Activated naive CD4-positive, alpha-beta T cell treated with anti-CD3 and anti-CD28 coated beads, Interleukin-2, amount 50 U/mL, for 72 hours (primary cell): ENCODE measurements around the gene SEPTIN8. TPM values are rescaled to one million over a fixed set of nuclear protein-coding genes. Genes with fewer than 3 reads are reported as not detected.
A peak's percentile ranks its signal among the peaks of the same experiment; 100 is the strongest.

ENCODE experiments used
- ATAC-seq, 2 donors: fragments of 150-1000 bp; cut with Tn5 transposase; 2 replicates each; pipeline ENCODE4 v1.10.0; 2021; ENCODE audit warnings: mild to moderate bottlenecking in 2 of 2, moderate library complexity in 2 of 2
- DNase-seq, 2 donors: peaks; one replicate each; pipeline ENCODE4 v3.0.0; 2021 to 2022; ENCODE audit warnings: low spot score in 2 of 2
- H3K27ac Mint-ChIP-seq, 2 donors: one replicate each; pipeline ENCODE4 v1.8.0; 2022; ENCODE audit warnings: mild to moderate bottlenecking in 2 of 2, mixed read lengths in 2 of 2
- H3K36me3 Mint-ChIP-seq, 2 donors: one replicate each; pipeline ENCODE4 v1.8.0; 2022; ENCODE audit warnings: mixed read lengths in 2 of 2
- H3K9me3 Mint-ChIP-seq, 2 donors: one replicate each; pipeline ENCODE4 v1.8.0; 2022; ENCODE audit warnings: mixed read lengths in 2 of 2
- total RNA-seq, 2 donors: library from RNA; stranded (reverse); gene quantifications; one replicate each; pipeline ENCODE4 v1.2.3, GENCODE V29; 2022

SEPTIN8 gene
- total RNA-seq, 2 donors from 2014 or later = 9.4 to 15.5 TPM

- ATAC-seq (no peak), DNase-seq (no peak)
- Mint-ChIP-seq H3K9me3 (no peaks in the 10 kb centered on the region), H3K27ac (no peak overlapping the region), H3K36me3 (no peaks in the 10 kb centered on the region)
Measured at GRCh38 chr5:132762246-132763000, 14.6 kb downstream of the SEPTIN8 start.

DNA sequence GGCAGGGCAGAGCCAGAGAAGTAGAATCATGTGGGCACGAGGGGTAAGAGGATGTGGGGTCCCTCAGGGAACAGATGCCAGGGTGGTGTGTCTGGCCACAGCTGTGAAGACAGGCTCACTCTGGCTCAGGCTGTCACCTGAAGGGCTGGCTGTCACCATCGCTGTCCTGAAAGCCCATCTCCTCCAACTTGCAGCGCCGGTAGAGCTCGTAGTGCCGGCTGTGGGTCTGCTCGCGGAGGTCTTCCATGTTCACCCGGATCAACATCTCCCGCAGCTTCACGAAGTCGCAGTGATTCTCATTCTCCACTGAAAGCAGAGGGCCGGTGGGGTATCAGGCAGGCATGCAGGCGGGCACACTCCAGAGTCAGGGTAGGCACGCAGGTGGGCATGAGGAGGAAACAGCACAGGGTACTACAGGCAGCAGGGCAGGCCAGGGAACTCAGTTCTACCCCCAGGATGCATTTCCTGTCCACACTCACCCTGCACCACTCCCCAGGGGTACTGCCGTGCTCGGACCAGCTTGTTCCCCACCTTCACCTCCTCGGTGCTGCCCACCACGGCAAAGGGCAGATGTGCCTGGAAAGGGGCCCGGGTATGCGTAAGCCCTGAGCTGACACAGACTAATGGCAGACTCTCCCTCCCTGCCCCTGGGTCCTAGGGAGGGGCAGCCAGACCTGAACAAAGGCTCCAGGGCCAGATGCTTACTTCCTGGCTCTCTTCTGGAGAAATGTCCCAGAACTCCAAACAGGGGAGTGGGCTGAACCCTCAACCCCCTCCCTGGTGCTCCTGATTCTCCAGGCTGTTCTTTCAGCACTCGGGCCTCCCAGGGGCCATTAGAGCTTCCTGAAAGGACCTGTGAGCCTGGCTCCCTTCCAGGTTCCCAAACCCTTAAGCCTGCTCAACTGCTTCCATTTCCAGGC is 15.5 kb downstream of the SEPTIN8 start:
- H3K36me3 Mint-ChIP-seq = no peaks in the 10 kb centered on the region
- ATAC-seq (no peak), DNase-seq (no peak)
- H3K9me3 Mint-ChIP-seq = no peaks in the 10 kb centered on the region
- peak overlapping the region in 1 of 2 donors; percentile 36 for H3K27ac Mint-ChIP-seq

- ATAC-seq (no peak), DNase-seq (no peak)
- Mint-ChIP-seq H3K9me3 (no peaks in the 10 kb centered on the region), H3K36me3 (no peaks in the 10 kb centered on the region), H3K27ac (peak overlapping the region in 1 of 2 donors; percentile 7)
Measured at GRCh38 chr5:132760601-132761317, 16.3 kb downstream of the SEPTIN8 start.

DNA sequence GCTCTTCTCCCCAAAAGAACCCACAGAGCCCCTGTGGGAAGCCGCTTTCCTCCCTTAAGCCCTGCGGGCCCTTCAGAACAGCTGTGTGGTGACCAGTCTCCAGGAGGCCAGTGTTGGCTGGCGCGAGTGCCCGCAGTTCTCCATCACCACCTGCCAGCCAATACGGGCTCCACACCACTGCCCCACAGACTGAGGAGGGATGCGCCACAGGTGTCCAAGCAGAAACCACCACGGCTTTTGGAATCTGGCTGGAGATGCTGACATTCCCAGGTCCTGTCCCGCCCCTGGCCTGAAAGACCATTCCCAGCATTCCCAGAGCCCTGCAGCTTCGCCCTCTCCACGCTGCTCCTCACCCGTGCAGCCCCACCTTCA is 17.0 kb downstream of the SEPTIN8 start:
- H3K36me3 Mint-ChIP-seq = no peaks in the 10 kb centered on the region
- H3K27ac Mint-ChIP-seq = no peak overlapping the region
- ATAC-seq = no peak
- no peaks in the 10 kb centered on the region for H3K9me3 Mint-ChIP-seq
- DNase-seq = no peak

GRCh38 chr5:132759114-132760048 is 17.7 kb downstream of the SEPTIN8 start:
- Mint-ChIP-seq H3K9me3 (no peaks in the 10 kb centered on the region), H3K36me3 (no peaks in the 10 kb centered on the region), H3K27ac (no peak overlapping the region)
- DNase-seq (no peak), ATAC-seq (no peak)

DNA sequence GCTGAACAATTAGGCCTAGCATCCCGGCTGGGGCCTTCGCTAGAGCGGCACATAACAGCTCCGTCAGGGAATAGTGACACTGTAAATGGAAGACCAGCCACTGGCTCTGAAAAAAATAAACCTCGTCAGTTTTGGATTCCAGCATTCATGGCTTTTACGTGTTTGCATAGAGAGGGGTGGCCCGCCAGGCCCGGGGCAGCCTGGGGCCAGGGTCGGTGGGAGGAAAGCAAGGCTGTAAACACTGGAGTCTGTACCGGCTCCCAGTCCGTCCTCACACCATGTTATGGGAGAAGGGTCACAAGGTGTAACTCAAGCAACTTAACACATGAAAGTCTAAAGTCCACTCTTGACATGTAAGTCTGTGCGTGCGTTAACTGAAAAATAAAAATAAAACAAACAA is 18.6 kb downstream of the SEPTIN8 start:
- Mint-ChIP-seq H3K36me3 (no peaks in the 10 kb centered on the region), H3K9me3 (no peaks in the 10 kb centered on the region), H3K27ac (no peak overlapping the region)
- ATAC-seq (no peak), DNase-seq (no peak)

- Mint-ChIP-seq H3K36me3 (no peaks in the 10 kb centered on the region), H3K9me3 (no peaks in the 10 kb centered on the region), H3K27ac (no peak overlapping the region)
- ATAC-seq = no peak
- DNase-seq = no peak
Measured at GRCh38 chr5:132756542-132756941, 20.5 kb downstream of the SEPTIN8 start.

- DNase-seq = no peak
- Mint-ChIP-seq H3K9me3 (no peaks in the 10 kb centered on the region), H3K36me3 (no peaks in the 10 kb centered on the region), H3K27ac (peak overlapping the region; percentile 28 to 37)
- no peak for ATAC-seq
Measured at GRCh38 chr5:132754947-132755346, 22.1 kb downstream of the SEPTIN8 start.

- DNase-seq (no peak), ATAC-seq (no peak)
- no peaks in the 10 kb centered on the region for H3K9me3 Mint-ChIP-seq
- no peak overlapping the region for H3K27ac Mint-ChIP-seq
- H3K36me3 Mint-ChIP-seq = no peaks in the 10 kb centered on the region
Measured at GRCh38 chr5:132754111-132754510, 22.9 kb downstream of the SEPTIN8 start.

DNA sequence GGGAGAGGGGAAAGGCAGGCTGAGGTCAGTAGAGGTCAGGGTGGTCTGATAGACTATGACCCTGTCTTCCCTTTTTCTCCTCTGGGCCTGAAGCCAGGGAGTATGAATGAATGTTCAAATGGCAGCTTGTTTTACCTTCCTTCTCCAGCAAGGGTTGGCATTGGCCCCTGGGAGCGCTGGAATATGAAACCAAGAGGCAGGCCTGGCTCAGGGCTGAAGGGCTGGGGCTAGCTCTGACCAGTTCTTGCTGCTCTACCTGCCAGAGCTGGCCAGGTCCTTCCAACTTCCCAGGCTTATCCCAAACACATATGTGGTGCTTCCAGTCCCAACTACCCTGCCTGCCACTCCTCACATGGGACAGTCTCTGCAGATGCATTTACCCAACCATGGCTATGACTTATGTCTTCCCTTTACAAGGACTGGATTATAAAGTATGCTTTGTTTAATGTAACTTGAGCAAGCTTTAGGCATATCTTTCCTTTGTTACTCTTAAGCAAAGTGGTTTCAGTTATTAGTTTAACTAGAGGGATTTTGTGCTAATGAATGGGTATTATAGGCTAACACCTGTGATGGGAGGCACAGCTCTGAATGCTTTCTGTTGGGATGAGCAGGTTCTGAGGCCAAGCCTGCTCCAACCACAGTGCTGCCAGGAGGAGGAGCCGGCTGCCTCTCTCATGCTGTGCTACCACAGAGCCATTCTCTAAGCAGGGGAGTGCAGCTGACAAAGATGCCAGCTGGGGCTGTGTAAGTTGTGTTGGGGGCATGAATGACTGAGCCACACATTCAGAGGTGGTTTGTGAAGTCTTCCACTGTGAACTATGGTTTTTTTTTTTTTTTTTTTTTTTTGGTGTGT is 23.7 kb downstream of the SEPTIN8 start:
- H3K9me3 Mint-ChIP-seq = no peaks in the 10 kb centered on the region
- H3K36me3 Mint-ChIP-seq = no peaks in the 10 kb centered on the region
- H3K27ac Mint-ChIP-seq = no peak overlapping the region
- DNase-seq = no peak
- ATAC-seq = peak; percentile 37 to 50

DNA sequence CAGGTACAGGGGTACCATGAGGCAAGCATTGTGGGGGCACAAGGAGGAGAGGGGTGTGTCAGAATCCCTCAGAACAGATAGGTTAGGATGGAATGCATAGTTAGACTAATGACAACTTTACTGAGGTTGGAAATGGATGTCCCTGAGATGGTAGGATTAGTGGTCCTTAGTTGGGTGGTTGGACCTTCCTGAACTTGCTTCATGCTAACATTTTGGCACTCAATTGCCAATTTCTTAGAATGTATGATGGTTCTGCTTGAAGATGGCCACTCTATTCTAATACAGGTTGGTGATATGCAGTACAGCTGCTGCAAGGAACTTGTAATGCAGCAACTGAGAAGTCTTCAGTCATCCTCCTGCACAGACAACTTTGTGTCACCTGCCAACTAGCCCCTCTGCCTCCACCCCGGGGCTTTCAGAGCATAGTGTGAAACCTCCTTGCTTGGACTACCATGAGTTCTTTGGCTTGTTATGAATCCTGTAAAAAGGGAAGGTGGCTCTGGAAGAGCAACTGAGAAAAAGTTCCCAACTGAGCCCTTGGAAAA is 24.4 kb downstream of the SEPTIN8 start:
- no peaks in the 10 kb centered on the region for H3K9me3 Mint-ChIP-seq
- ATAC-seq (no peak), DNase-seq (no peak)
- H3K27ac Mint-ChIP-seq = no peak overlapping the region
- H3K36me3 Mint-ChIP-seq = no peaks in the 10 kb centered on the region

DNA sequence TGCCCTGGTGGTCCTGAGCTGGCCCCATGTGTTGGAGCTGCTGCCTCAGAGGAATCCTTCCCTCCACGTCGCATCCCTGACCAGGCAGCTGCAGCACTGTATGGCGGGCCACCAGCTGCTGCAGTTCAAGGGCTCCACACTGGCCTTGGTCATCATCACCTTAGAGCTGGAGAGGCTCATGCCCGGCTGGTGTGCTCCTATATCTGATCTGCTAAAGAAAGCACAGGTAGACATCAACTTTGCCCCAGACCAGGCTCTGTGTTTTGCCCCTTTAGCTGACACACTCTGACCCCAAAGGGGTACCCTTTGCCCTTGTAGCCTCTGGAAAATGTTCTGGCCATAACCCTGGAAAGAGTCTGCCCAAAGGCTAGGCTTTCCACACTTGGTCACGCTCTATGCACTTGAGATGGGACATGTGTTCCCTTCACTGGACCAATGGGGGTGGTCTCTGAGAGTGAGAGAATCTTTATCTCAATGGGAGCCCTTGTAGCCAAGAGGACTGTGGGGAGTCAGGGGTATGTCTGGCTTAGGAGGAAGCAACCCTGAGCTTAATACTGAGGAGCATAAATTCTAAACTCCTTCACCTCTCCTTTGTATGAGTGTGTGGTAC is 25.0 kb downstream of the SEPTIN8 start:
- no peaks in the 10 kb centered on the region for H3K9me3 Mint-ChIP-seq
- DNase-seq (no peak), ATAC-seq (peak in 1 of 2 donors; percentile 2)
- H3K27ac Mint-ChIP-seq = peak overlapping the region in 1 of 2 donors; percentile 58
- no peaks in the 10 kb centered on the region for H3K36me3 Mint-ChIP-seq

GRCh38 chr5:132751444-132751843 is 25.6 kb downstream of the SEPTIN8 start:
- Mint-ChIP-seq H3K36me3 (no peaks in the 10 kb centered on the region), H3K27ac (peak overlapping the region in 1 of 2 donors; percentile 24), H3K9me3 (no peaks in the 10 kb centered on the region)
- ATAC-seq (peak; percentile 25 to 65), DNase-seq (peak in 1 of 2 donors; percentile 36)

GRCh38 chr5:132750471-132751230 is 26.4 kb downstream of the SEPTIN8 start:
- ATAC-seq (peak in 1 of 2 donors; percentile 19), DNase-seq (no peak)
- H3K36me3 Mint-ChIP-seq = no peaks in the 10 kb centered on the region
- H3K9me3 Mint-ChIP-seq = no peaks in the 10 kb centered on the region
- peak overlapping the region in 1 of 2 donors; percentile 24 for H3K27ac Mint-ChIP-seq
